Measurements from ENCODE around the gene HAND2. TPM values are rescaled to one million over a fixed set of nuclear protein-coding genes. Genes with fewer than 3 reads are reported as not detected.

Gene HAND2
- total RNA-seq, 1 experiment from 2014 or later = not detected

DNA sequence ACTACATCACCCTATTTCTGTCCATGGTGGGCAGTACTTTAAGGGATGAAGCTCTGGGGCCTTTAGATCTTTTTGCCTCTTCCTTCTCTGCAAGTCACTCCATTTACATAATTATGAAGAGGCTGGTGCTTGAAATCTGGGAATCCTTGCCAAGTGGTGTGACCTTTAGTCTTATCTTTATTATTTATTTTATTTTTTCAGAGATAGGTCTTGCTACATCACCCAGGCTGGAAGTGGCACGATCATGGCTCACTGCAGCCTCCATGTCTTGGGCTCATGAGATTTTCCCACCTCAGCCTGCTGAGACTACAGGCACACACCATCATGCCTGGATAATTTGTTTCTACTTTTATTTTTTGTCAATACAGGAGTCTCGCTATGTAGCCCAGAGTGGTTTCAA, 34.4 kb upstream of the HAND2 start:
- ChIA-PET POLR2A (ENCODE audit: unreplicated experiment) (no interaction called here), CTCF (no interaction called here)
- BruUV-seq (replicated peaks) = no TSS peak
- no peaks in the 10 kb centered on the region for H3K79me2 ChIP-seq (ENCODE audit: low read depth)
- intact Hi-C loops (cut with micrococcal nuclease; ENCODE audit: unreplicated experiment) = no loop called here
- H3K4me1 ChIP-seq (replicated peaks; ENCODE audit: insufficient read depth) = no peaks in the 10 kb centered on the region
- no peak overlapping the region for H3K4me2 ChIP-seq
- H3K9me3 ChIP-seq (ENCODE audit: insufficient read depth, low read depth) = no peaks in the 10 kb centered on the region
- no peak overlapping the region for H3K27ac ChIP-seq
- no peaks in the 10 kb centered on the region for H3K36me3 ChIP-seq (ENCODE audit: low read depth)
- TF ChIP-seq EZH2 (IDR thresholded peaks at IDR 0.05; ENCODE audit: low read depth) = no peak
- TF ChIP-seq, protein P1, sequence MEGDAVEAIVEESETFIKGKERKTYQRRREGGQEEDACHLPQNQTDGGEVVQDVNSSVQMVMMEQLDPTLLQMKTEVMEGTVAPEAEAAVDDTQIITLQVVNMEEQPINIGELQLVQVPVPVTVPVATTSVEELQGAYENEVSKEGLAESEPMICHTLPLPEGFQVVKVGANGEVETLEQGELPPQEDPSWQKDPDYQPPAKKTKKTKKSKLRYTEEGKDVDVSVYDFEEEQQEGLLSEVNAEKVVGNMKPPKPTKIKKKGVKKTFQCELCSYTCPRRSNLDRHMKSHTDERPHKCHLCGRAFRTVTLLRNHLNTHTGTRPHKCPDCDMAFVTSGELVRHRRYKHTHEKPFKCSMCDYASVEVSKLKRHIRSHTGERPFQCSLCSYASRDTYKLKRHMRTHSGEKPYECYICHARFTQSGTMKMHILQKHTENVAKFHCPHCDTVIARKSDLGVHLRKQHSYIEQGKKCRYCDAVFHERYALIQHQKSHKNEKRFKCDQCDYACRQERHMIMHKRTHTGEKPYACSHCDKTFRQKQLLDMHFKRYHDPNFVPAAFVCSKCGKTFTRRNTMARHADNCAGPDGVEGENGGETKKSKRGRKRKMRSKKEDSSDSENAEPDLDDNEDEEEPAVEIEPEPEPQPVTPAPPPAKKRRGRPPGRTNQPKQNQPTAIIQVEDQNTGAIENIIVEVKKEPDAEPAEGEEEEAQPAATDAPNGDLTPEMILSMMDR (conservative IDR thresholded peaks at IDR 0.05) = no peak
- H3K4me3 ChIP-seq = no peak overlapping the region
- H3K27me3 ChIP-seq (ENCODE audit: insufficient read depth, low read depth) = no peaks in the 10 kb centered on the region
- no peaks in the 10 kb centered on the region for H3F3A ChIP-seq (ENCODE audit: insufficient read depth, low read depth)
- H3K9me2 ChIP-seq (ENCODE audit: insufficient read depth) = no peaks in the 10 kb centered on the region
- H2AFZ ChIP-seq = no peak overlapping the region
- H4K20me1 ChIP-seq (ENCODE audit: insufficient read depth) = no peaks in the 10 kb centered on the region
- no peak for DNase-seq

DNA sequence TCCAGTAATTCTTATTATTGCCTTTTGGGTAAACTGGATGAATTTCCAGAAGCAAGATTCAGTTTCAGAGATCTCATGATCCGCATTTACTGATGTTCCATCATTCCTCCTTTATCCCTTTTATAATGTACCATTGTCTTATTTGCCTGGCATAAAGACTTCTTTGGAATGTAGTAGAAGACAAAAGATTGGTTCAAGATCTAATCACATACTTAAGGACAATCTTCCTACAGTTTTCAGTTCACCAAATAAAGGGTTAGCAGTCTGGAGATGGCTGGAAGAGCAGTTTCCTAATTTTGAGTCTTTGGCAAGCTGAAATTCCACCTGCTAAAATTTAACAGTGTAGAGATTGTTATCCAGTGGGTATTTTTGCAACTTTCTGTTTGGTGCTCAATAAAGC, 30.9 kb upstream of the HAND2 start:
- TF ChIP-seq EZH2 (IDR thresholded peaks at IDR 0.05; ENCODE audit: low read depth) = no peak
- TF ChIP-seq, protein P1 (conservative IDR thresholded peaks at IDR 0.05) = no peak
- Histone ChIP-seq H3K4me3 (no peak overlapping the region), H3K79me2 (ENCODE audit: low read depth) (no peaks in the 10 kb centered on the region), H3K9me3 (ENCODE audit: insufficient read depth, low read depth) (no peaks in the 10 kb centered on the region), H3K4me1 (replicated peaks; ENCODE audit: insufficient read depth) (no peaks in the 10 kb centered on the region), H4K20me1 (ENCODE audit: insufficient read depth) (no peaks in the 10 kb centered on the region), H3K27me3 (ENCODE audit: insufficient read depth, low read depth) (no peaks in the 10 kb centered on the region), H3K4me2 (no peak overlapping the region), H3F3A (ENCODE audit: insufficient read depth, low read depth) (no peaks in the 10 kb centered on the region), H3K27ac (no peak overlapping the region), H3K9me2 (ENCODE audit: insufficient read depth) (no peaks in the 10 kb centered on the region), H2AFZ (no peak overlapping the region), H3K36me3 (ENCODE audit: low read depth) (no peaks in the 10 kb centered on the region)
- intact Hi-C loops (cut with micrococcal nuclease; ENCODE audit: unreplicated experiment) = no loop called here
- POLR2A ChIA-PET (ENCODE audit: unreplicated experiment) = no interaction called here
- no peak for DNase-seq
- BruUV-seq (replicated peaks) = no TSS peak
- CTCF ChIA-PET = no interaction called here

DNA sequence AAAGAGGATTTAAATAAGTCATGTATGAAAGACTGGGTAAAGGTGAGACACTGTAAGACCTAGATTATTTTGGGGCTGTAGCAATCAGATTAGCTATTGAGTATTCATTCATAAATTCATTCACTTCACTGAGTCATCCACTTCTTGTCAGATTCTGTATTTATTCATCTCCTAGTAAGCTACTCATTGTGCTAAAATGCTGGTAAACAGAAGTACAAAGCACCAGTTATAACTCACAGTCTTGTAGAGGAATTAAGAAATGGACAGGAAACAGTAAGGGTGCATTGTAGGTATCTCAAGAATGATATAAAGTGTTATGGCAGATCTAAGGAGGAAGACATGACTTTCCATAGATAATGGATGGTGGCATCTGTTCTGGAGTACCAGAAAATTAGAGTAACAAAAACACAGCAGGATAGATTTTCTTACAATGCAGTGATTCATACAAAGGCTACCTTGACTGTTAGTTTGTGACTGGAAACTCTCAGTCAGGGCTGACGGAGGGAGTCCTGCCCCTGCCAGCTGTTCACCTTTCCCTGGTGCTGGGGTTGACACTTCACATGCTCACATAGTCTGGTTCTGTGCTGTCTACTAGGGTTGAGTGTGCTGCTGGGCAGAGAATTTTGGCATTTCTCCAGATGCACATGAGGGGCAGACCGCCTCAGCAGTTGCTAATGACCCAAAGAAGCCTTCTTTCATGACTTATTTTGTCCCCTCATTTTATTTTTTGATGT, 26.5 kb upstream of the HAND2 start:
- H3K4me2 ChIP-seq = no peak overlapping the region
- H3K79me2 ChIP-seq (ENCODE audit: low read depth) = no peaks in the 10 kb centered on the region
- no peaks in the 10 kb centered on the region for H4K20me1 ChIP-seq (ENCODE audit: insufficient read depth)
- no peak overlapping the region for H2AFZ ChIP-seq
- H3K27ac ChIP-seq = no peak overlapping the region
- no peaks in the 10 kb centered on the region for H3K36me3 ChIP-seq (ENCODE audit: low read depth)
- H3K9me2 ChIP-seq (ENCODE audit: insufficient read depth) = no peaks in the 10 kb centered on the region
- BruUV-seq (replicated peaks) = no TSS peak
- H3K27me3 ChIP-seq (ENCODE audit: insufficient read depth, low read depth) = no peaks in the 10 kb centered on the region
- H3F3A ChIP-seq (ENCODE audit: insufficient read depth, low read depth) = no peaks in the 10 kb centered on the region
- H3K9me3 ChIP-seq (ENCODE audit: insufficient read depth, low read depth) = no peaks in the 10 kb centered on the region
- DNase-seq = no peak
- H3K4me1 ChIP-seq (replicated peaks; ENCODE audit: insufficient read depth) = no peaks in the 10 kb centered on the region
- ChIA-PET CTCF (no interaction called here), POLR2A (ENCODE audit: unreplicated experiment) (interaction anchor here (0.7 kb wide), 1 partner anchor 326 kb away, joined by 5 read pairs; no protein-coding TSS in a partner anchor)
- H3K4me3 ChIP-seq = no peak overlapping the region
- intact Hi-C loops (cut with micrococcal nuclease; ENCODE audit: unreplicated experiment) = no loop called here
- TF ChIP-seq, protein P1 (conservative IDR thresholded peaks at IDR 0.05) = no peak
- no peak for TF ChIP-seq EZH2 (IDR thresholded peaks at IDR 0.05; ENCODE audit: low read depth)
